ENCODE results near the gene ERCC6.

Gene ERCC6

GRCh38 chr10:49527061-49527460 is 11.9 kb downstream of the ERCC6 start:
- no peak overlapping the region for H3K4me3 ChIP-seq (ENCODE audit: control insufficient read depth, low read depth, low read length)
- no peak for DNase-seq (ENCODE audit: low read depth)
- TF ChIP-seq CTCF (IDR thresholded peaks at IDR 0.05; ENCODE audit: control insufficient read depth, insufficient read depth, low read depth, low read length, missing control alignments): no peak

GRCh38 chr10:49526619-49527018 is 12.3 kb downstream of the ERCC6 start:
- DNase-seq (ENCODE audit: low read depth): peak; percentile 59
- H3K4me3 ChIP-seq (ENCODE audit: control insufficient read depth, low read depth, low read length): no peak overlapping the region
- no peak for TF ChIP-seq CTCF (IDR thresholded peaks at IDR 0.05; ENCODE audit: control insufficient read depth, insufficient read depth, low read depth, low read length, missing control alignments)

DNA sequence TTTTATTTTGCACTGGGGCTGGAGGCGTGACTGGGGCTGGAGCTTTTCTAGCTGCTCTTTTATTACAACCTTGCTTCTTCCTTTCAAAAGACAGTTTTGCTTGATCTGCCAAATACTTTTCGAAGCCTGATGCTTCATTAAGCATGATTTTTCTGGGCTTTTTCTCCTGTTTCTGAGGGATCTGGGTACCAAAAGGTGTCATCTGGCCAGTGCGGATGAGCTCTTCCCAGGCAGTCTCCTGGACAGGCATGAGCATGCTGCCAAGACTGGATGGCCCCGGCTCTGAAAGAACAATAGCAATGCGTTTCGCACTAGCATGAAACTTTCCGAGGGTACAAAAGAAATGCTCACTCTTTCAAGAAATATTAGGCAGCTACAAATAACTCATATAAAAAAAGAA is 14.4 kb downstream of the ERCC6 start:
- TF ChIP-seq CTCF (IDR thresholded peaks at IDR 0.05; ENCODE audit: control insufficient read depth, insufficient read depth, low read depth, low read length, missing control alignments): no peak
- no peak for DNase-seq (ENCODE audit: low read depth)
- no peak overlapping the region for H3K4me3 ChIP-seq (ENCODE audit: control insufficient read depth, low read depth, low read length)

GRCh38 chr10:49523301-49523700 is 15.6 kb downstream of the ERCC6 start:
- DNase-seq (ENCODE audit: low read depth): no peak
- TF ChIP-seq CTCF (IDR thresholded peaks at IDR 0.05; ENCODE audit: control insufficient read depth, insufficient read depth, low read depth, low read length, missing control alignments): no peak
- no peak overlapping the region for H3K4me3 ChIP-seq (ENCODE audit: control insufficient read depth, low read depth, low read length)

DNA sequence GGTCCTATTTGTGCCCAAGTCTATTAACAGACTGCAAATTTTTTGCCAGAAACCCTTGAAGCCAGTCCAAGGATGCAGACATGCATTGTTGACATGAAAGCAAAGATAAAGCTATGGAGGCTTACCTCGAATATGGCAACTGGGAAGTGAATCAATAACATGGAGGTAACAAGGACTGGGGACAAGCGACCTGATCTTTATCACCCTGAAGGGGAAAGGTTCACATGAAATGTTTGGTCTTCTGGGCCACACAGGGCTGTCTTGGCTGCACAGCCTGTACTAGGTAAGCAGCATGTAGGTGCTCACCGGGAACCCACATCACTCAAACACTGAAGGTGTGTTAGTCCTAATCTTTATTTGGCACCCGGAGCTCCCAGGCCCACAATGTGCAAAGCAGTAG is 17.9 kb downstream of the ERCC6 start:
- no peak for DNase-seq (ENCODE audit: low read depth)
- no peak overlapping the region for H3K4me3 ChIP-seq (ENCODE audit: control insufficient read depth, low read depth, low read length)
- no peak for TF ChIP-seq CTCF (IDR thresholded peaks at IDR 0.05; ENCODE audit: control insufficient read depth, insufficient read depth, low read depth, low read length, missing control alignments)

DNA sequence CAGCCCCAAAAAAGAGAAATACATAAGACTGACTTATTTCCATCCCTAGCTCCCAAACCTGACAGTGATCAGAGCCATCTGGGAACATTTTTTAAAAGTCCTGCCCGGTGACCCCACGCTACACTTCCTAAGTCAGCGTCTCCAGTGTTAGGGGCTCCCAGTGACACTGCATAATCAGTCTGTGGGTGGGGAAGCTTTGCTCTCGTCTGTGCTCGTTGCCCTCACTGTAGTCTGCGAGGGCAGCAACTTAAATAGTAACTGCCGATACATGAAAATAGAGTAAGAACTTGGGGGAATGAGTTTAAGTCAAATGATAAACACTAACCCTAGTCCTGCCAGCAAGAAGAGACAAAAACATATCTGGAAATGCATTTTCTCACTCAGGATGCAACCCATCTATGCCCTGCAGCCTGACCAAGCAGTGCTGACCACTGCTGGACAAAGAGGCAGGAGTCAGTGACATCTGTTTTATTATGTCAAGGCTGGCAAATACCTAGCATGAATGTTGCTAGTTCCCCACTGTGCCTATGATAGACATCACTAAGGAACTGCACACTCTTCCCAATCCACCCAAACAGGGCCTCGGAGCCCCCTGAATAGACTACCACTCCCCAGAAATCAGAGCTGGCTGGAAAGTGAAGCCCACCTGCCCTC is 18.7 kb downstream of the ERCC6 start:
- no peak for DNase-seq (ENCODE audit: low read depth)
- TF ChIP-seq CTCF (IDR thresholded peaks at IDR 0.05; ENCODE audit: control insufficient read depth, insufficient read depth, low read depth, low read length, missing control alignments): no peak

GRCh38 chr10:49519717-49520116 is 19.2 kb downstream of the ERCC6 start:
- DNase-seq (ENCODE audit: low read depth): no peak
- TF ChIP-seq CTCF (IDR thresholded peaks at IDR 0.05; ENCODE audit: control insufficient read depth, insufficient read depth, low read depth, low read length, missing control alignments): no peak
- no peak overlapping the region for H3K4me3 ChIP-seq (ENCODE audit: control insufficient read depth, low read depth, low read length)

More for the DNA sequence above, 18.7 kb downstream of the ERCC6 start:
- H3K4me3 ChIP-seq (ENCODE audit: control insufficient read depth, low read depth, low read length): no peak overlapping the region
